C4-2B (cell line): ENCODE measurements around the gene TMEM175.

Experiments used
- ZFX ChIP-seq: fragments of 450-650 bp; IDR thresholded peaks from 2 replicates; pipeline ENCODE4 v1.6.1; 2017
- TF ChIP-seq, protein P1 (sequence below): fragments of 450-650 bp; conservative IDR thresholded peaks from 2 replicates; pipeline ENCODE4 v1.5.1; 2017; ENCODE audit warnings: mild to moderate bottlenecking

DNA sequence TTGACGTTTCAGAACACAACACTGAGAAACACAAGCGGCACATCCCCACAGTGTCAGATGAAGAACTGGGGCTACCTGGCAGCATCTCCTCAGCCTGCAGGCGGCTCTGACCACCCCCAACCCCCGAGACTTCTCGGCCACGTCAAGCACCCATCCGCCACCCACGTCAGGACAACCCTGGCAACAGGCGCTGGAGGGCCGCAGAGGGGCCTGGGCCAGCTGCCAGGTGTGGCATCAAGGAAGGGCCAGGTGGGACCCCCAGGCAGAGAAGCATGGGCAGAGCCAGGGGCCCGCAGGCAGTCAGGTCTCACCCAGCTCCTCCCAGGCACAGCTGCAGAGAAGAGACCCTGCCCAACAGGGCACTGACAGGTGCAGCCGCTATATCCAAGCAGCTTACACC is 22.4 kb upstream of the TMEM175 start:
- TF ChIP-seq, protein P1, sequence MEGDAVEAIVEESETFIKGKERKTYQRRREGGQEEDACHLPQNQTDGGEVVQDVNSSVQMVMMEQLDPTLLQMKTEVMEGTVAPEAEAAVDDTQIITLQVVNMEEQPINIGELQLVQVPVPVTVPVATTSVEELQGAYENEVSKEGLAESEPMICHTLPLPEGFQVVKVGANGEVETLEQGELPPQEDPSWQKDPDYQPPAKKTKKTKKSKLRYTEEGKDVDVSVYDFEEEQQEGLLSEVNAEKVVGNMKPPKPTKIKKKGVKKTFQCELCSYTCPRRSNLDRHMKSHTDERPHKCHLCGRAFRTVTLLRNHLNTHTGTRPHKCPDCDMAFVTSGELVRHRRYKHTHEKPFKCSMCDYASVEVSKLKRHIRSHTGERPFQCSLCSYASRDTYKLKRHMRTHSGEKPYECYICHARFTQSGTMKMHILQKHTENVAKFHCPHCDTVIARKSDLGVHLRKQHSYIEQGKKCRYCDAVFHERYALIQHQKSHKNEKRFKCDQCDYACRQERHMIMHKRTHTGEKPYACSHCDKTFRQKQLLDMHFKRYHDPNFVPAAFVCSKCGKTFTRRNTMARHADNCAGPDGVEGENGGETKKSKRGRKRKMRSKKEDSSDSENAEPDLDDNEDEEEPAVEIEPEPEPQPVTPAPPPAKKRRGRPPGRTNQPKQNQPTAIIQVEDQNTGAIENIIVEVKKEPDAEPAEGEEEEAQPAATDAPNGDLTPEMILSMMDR = no peak
- TF ChIP-seq ZFX = no peak
